ENCODE measurements around the gene BSDC1.

Gene BSDC1

GRCh38 chr1:32376199-32376598 is 18.0 kb downstream of the BSDC1 start:
- TF ChIP-seq YY1 (IDR thresholded peaks at IDR 0.05; ENCODE audit: insufficient read depth, insufficient read length) (no peak), SUZ12 (IDR thresholded peaks at IDR 0.05; ENCODE audit: extremely low read depth, insufficient read depth, insufficient read length) (no peak), ZNF274 (IDR thresholded peaks at IDR 0.05; ENCODE audit: low read depth, low read length) (no peak)
- no peaks in the 10 kb centered on the region for H3K27me3 ChIP-seq (ENCODE audit: insufficient read depth, insufficient read length)
- DNase-seq (ENCODE audit: low read depth, low spot score) = no peak
- H3K9me3 ChIP-seq (ENCODE audit: insufficient read depth, low read length) = no peaks in the 10 kb centered on the region
- no peaks in the 10 kb centered on the region for H3K4me1 ChIP-seq (ENCODE audit: insufficient read depth, insufficient read length)
- H3K36me3 ChIP-seq (ENCODE audit: insufficient read depth, insufficient read length, low read length) = peaks cover 97% of the 10 kb centered on the region
- no peak overlapping the region for H3K4me3 ChIP-seq (ENCODE audit: insufficient read length, low read depth)
- H3K9ac ChIP-seq (ENCODE audit: insufficient read length, low read depth) = no peak overlapping the region

DNA sequence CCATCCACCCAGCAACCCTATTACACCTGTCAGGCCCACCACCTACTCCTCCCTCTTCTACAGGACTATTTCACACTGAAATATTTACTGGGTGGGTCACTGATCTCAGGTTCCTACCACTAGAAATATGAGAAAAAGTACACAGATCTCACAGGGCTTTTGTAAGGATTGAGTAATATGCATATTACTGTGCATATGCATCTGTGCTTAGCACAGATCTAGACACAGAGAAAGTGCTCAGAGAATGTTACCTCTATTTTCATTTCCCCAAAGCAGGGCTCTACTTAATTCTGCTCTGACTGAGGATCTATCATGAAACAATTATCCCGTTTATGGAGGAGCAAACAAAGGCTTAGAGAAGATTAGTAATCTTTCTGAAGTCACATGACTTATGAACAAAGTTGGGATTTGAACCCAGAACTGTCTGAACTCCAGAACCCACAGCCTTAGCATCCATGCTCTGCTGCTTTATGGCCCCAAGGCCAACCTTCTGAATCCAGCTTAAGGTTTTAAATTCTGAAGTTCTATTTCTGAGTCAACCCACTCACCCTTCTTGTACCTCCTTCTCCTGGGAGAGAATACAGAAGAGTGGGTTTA is 20.1 kb downstream of the BSDC1 start:
- Histone ChIP-seq H3K4me1 (ENCODE audit: insufficient read depth, insufficient read length) (no peaks in the 10 kb centered on the region), H3K9me3 (ENCODE audit: insufficient read depth, low read length) (no peaks in the 10 kb centered on the region), H3K27me3 (ENCODE audit: insufficient read depth, insufficient read length) (no peaks in the 10 kb centered on the region), H3K4me3 (ENCODE audit: insufficient read length, low read depth) (no peak overlapping the region), H3K36me3 (ENCODE audit: insufficient read depth, insufficient read length, low read length) (peaks cover 93% of the 10 kb centered on the region), H3K9ac (ENCODE audit: insufficient read length, low read depth) (no peak overlapping the region)
- TF ChIP-seq ZNF274 (IDR thresholded peaks at IDR 0.05; ENCODE audit: low read depth, low read length) = no peak
- no peak for TF ChIP-seq YY1 (IDR thresholded peaks at IDR 0.05; ENCODE audit: insufficient read depth, insufficient read length)
- no peak for TF ChIP-seq SUZ12 (IDR thresholded peaks at IDR 0.05; ENCODE audit: extremely low read depth, insufficient read depth, insufficient read length)
- DNase-seq (ENCODE audit: low read depth, low spot score) = no peak

- peaks cover 93% of the 10 kb centered on the region for H3K36me3 ChIP-seq (ENCODE audit: insufficient read depth, insufficient read length, low read length)
- no peak for DNase-seq (ENCODE audit: low read depth, low spot score)
- H3K4me3 ChIP-seq (ENCODE audit: insufficient read length, low read depth) = no peak overlapping the region
These were observed 22.0 kb downstream of the BSDC1 start for GRCh38 chr1:32372149-32372756.

DNA sequence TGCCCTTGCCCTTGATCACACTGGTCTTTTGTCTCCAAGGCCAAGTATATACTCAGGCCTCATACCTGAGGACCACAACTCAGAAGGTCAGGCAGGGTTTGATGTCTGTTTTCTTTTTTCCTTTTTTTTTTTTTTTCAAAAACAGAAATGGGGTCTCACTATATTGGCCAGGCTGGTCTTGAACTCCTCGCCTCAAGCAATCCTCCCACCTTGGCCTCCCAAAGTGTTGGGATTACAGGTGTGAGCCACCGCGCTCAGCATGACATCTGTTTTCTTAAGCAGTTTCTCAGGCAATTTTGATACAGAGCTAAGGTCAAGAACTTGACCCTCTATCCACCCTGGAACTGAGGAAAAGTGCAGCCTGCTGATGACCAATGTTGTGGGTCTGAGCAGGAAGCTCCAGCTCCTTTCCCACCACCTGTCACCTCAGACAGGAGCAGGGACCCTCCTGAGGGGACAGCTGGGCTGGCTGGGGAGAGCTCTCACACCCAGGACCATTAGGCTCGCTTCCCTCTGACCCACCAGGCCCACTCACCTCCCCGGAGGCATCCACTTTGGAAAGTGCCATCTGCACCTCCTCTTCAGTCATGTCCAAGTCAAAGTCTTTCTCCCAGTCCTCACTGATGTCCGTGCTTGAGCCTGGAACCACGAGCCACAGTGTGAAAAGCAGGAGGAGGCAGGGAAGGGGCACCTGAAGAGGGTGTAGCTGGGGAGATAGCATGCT is 26.2 kb downstream of the BSDC1 start:
- no peak for DNase-seq (ENCODE audit: low read depth, low spot score)
- H3K27me3 ChIP-seq (ENCODE audit: insufficient read depth, insufficient read length) = no peaks in the 10 kb centered on the region
- peaks cover 90% of the 10 kb centered on the region for H3K36me3 ChIP-seq (ENCODE audit: insufficient read depth, insufficient read length, low read length)
- H3K4me1 ChIP-seq (ENCODE audit: insufficient read depth, insufficient read length) = peaks cover 6% of the 10 kb centered on the region
- no peak overlapping the region for H3K4me3 ChIP-seq (ENCODE audit: insufficient read length, low read depth)
- no peak for TF ChIP-seq SUZ12 (IDR thresholded peaks at IDR 0.05; ENCODE audit: extremely low read depth, insufficient read depth, insufficient read length)
- TF ChIP-seq YY1 (IDR thresholded peaks at IDR 0.05; ENCODE audit: insufficient read depth, insufficient read length) = no peak
- TF ChIP-seq ZNF274 (IDR thresholded peaks at IDR 0.05; ENCODE audit: low read depth, low read length) = no peak
- H3K9me3 ChIP-seq (ENCODE audit: insufficient read depth, low read length) = no peaks in the 10 kb centered on the region
- H3K9ac ChIP-seq (ENCODE audit: insufficient read length, low read depth) = no peak overlapping the region

More at GRCh38 chr1:32372149-32372756, 22.0 kb downstream of the BSDC1 start:
- H3K9me3 ChIP-seq (ENCODE audit: insufficient read depth, low read length) = no peaks in the 10 kb centered on the region
- H3K4me1 ChIP-seq (ENCODE audit: insufficient read depth, insufficient read length) = no peaks in the 10 kb centered on the region
- no peaks in the 10 kb centered on the region for H3K27me3 ChIP-seq (ENCODE audit: insufficient read depth, insufficient read length)
- TF ChIP-seq YY1 (IDR thresholded peaks at IDR 0.05; ENCODE audit: insufficient read depth, insufficient read length) (no peak), ZNF274 (IDR thresholded peaks at IDR 0.05; ENCODE audit: low read depth, low read length) (no peak), SUZ12 (IDR thresholded peaks at IDR 0.05; ENCODE audit: extremely low read depth, insufficient read depth, insufficient read length) (no peak)
- H3K9ac ChIP-seq (ENCODE audit: insufficient read length, low read depth) = no peak overlapping the region

DNA sequence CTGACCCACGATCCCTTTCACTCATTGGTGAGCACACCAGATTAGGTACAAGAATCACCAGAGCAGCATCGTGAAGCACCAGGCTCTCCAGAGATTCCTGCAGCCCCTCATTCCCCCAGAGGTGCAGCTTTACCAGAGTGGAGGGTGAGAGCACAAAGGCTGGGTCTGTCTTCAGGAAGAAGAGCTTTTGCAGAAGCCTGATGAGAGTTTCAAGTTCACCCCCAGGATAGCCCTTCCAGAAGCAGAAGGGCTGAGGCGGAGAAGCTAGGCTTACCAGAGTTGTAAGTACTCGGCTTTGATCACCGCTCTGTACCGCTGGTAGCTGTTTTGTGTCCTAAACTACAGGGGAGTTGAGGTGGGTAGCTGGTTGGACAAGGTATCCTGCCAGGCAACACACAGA is 28.8 kb downstream of the BSDC1 start:
- no peak overlapping the region for H3K4me3 ChIP-seq (ENCODE audit: insufficient read length, low read depth)
- peaks cover 5% of the 10 kb centered on the region for H3K27me3 ChIP-seq (ENCODE audit: insufficient read depth, insufficient read length)
- H3K9ac ChIP-seq (ENCODE audit: insufficient read length, low read depth) = no peak overlapping the region
- DNase-seq (ENCODE audit: low read depth, low spot score) = no peak
- H3K36me3 ChIP-seq (ENCODE audit: insufficient read depth, insufficient read length, low read length) = peaks cover 79% of the 10 kb centered on the region
- H3K9me3 ChIP-seq (ENCODE audit: insufficient read depth, low read length) = no peaks in the 10 kb centered on the region
- peaks cover 19% of the 10 kb centered on the region for H3K4me1 ChIP-seq (ENCODE audit: insufficient read depth, insufficient read length)
- TF ChIP-seq SUZ12 (IDR thresholded peaks at IDR 0.05; ENCODE audit: extremely low read depth, insufficient read depth, insufficient read length) (no peak), ZNF274 (IDR thresholded peaks at IDR 0.05; ENCODE audit: low read depth, low read length) (no peak), YY1 (IDR thresholded peaks at IDR 0.05; ENCODE audit: insufficient read depth, insufficient read length) (no peak)

DNA sequence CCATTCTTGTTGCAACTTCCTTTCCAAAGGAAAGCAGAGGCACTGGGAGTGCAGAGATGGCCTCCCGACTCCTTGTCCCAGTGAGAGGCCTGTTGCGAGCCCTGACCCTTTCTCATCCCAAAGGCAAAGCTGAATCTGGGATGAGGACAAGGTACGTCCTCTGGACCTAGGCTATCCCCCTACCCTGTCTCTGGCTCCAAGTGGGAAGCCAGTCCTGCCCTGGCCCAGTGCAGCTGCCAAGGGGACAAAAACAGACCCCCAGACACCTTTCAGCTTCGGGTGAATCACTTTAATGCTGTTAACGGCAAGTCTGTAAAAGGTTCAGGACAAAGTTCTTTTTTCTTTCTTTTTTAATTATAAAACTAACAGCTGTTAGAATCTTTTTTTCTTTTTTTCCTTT is 29.4 kb downstream of the BSDC1 start:
- peaks cover 19% of the 10 kb centered on the region for H3K4me1 ChIP-seq (ENCODE audit: insufficient read depth, insufficient read length)
- H3K27me3 ChIP-seq (ENCODE audit: insufficient read depth, insufficient read length) = peaks cover 5% of the 10 kb centered on the region
- H3K9ac ChIP-seq (ENCODE audit: insufficient read length, low read depth) = no peak overlapping the region
- DNase-seq (ENCODE audit: low read depth, low spot score) = no peak
- H3K9me3 ChIP-seq (ENCODE audit: insufficient read depth, low read length) = no peaks in the 10 kb centered on the region
- H3K4me3 ChIP-seq (ENCODE audit: insufficient read length, low read depth) = no peak overlapping the region
- no peak for TF ChIP-seq YY1 (IDR thresholded peaks at IDR 0.05; ENCODE audit: insufficient read depth, insufficient read length)
- TF ChIP-seq ZNF274 (IDR thresholded peaks at IDR 0.05; ENCODE audit: low read depth, low read length) = no peak
- no peak for TF ChIP-seq SUZ12 (IDR thresholded peaks at IDR 0.05; ENCODE audit: extremely low read depth, insufficient read depth, insufficient read length)
- H3K36me3 ChIP-seq (ENCODE audit: insufficient read depth, insufficient read length, low read length) = peaks cover 76% of the 10 kb centered on the region

DNA sequence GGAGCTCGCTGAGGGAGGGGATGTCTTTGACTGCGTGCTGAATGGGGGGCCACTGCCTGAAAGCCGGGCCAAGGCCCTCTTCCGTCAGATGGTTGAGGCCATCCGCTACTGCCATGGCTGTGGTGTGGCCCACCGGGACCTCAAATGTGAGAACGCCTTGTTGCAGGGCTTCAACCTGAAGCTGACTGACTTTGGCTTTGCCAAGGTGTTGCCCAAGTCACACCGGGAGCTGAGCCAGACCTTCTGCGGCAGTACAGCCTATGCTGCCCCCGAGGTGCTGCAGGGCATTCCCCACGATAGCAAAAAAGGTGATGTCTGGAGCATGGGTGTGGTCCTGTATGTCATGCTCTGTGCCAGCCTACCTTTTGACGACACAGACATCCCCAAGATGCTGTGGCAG is 30.5 kb downstream of the BSDC1 start:
- H3K36me3 ChIP-seq (ENCODE audit: insufficient read depth, insufficient read length, low read length) = peaks cover 67% of the 10 kb centered on the region
- DNase-seq (ENCODE audit: low read depth, low spot score) = no peak

More for the DNA sequence above, 30.5 kb downstream of the BSDC1 start:
- H3K4me1 ChIP-seq (ENCODE audit: insufficient read depth, insufficient read length) = peaks cover 19% of the 10 kb centered on the region
- H3K9ac ChIP-seq (ENCODE audit: insufficient read length, low read depth) = no peak overlapping the region
- no peaks in the 10 kb centered on the region for H3K9me3 ChIP-seq (ENCODE audit: insufficient read depth, low read length)
- no peak for TF ChIP-seq YY1 (IDR thresholded peaks at IDR 0.05; ENCODE audit: insufficient read depth, insufficient read length)
- TF ChIP-seq SUZ12 (IDR thresholded peaks at IDR 0.05; ENCODE audit: extremely low read depth, insufficient read depth, insufficient read length) = no peak
- no peak for TF ChIP-seq ZNF274 (IDR thresholded peaks at IDR 0.05; ENCODE audit: low read depth, low read length)
- no peak overlapping the region for H3K4me3 ChIP-seq (ENCODE audit: insufficient read length, low read depth)
- H3K27me3 ChIP-seq (ENCODE audit: insufficient read depth, insufficient read length) = peaks cover 5% of the 10 kb centered on the region
